Heart right ventricle (tissue), 16 donors: ENCODE results near the gene ZNF747. TPM values are rescaled to one million over a fixed set of nuclear protein-coding genes. Genes with fewer than 3 reads are reported as not detected.

Experiments
- ATAC-seq, 8 donors: fragments of 200-7000 bp; cut with Tn5 transposase; one replicate each; pipeline ENCODE4 v1.9.1; 2020; ENCODE audit warnings: mild to moderate bottlenecking in 8 of 8, moderate library complexity in 8 of 8, moderate number of reproducible peaks in 1 of 8
- DNase-seq, 2 donors: peaks; one replicate each; pipeline ENCODE4 v3.0.0-alpha.2; 2020
- H3K27ac ChIP-seq, 10 donors: fragments of 200-600 bp; sonication (generic) in 2 of 10; one replicate each; pipeline versions ENCODE4 v1.5.0 to v1.8.0; 2020 to 2022; ENCODE audit warnings: mild to moderate bottlenecking in 3 of 10
- H3K27me3 ChIP-seq, 7 donors: fragments of 200-600 bp; one replicate each; pipeline ENCODE4 v1.8.0; 2021 to 2022; ENCODE audit warnings: mild to moderate bottlenecking in 2 of 7
- H3K36me3 ChIP-seq, 9 donors: fragments of 200-600 bp; sonication (generic) in 1 of 9; one replicate each; pipeline versions ENCODE4 v1.5.0 to v1.8.0; 2020 to 2022; ENCODE audit warnings: mild to moderate bottlenecking in 2 of 9
- H3K4me1 ChIP-seq, 9 donors: fragments of 200-600 bp; sonication (generic) in 1 of 9; one replicate each; pipeline versions ENCODE4 v1.5.0 to v1.8.0; 2020 to 2022; ENCODE audit warnings: mild to moderate bottlenecking in 4 of 9
- H3K4me3 ChIP-seq, 10 donors: fragments of 200-600 bp; sonication (generic) in 2 of 10; one replicate each; pipeline versions ENCODE4 v1.5.0 to v1.8.0; 2020 to 2022; ENCODE audit warnings: mild to moderate bottlenecking in 7 of 10, moderate library complexity in 2 of 10
- H3K9me3 ChIP-seq, 11 donors: fragments of 200-600 bp in 10 of 11; sonication (generic) in 2 of 11; one replicate each; pipeline versions ENCODE4 v1.5.0 to v1.8.0; 2013 to 2022; ENCODE audit warnings: mild to moderate bottlenecking in 2 of 11, control low read depth in 1 of 11, moderate library complexity in 1 of 11
- WGBS, 2 donors: extraction: QIAGEN DNeasy Blood & Tissue Kit; methylation state at CpG; one replicate each; pipeline ENCODE4 v1.1.7; 2013; ENCODE audit warnings: inconsistent platforms in 1 of 2; 5-methylcytosine and 5-hydroxymethylcytosine counted together
- intact Hi-C, 10 donors: fragments of 100-400 bp; cut with DNase I; formaldehyde crosslinking; loops; one replicate each; pipeline versions ENCODE4 v1.11.1 to v1.14.2; 2022
- polyA plus RNA-seq, 2 donors: library from polyadenylated mRNA; stranded (reverse); fragments of 200-250 nt; gene quantifications; one replicate each; pipeline ENCODE4 v1.2.3, GENCODE V29; 2013
- total RNA-seq, 10 donors: library from RNA; stranded (reverse); fragmentation: NEBNext Ultra II Directional in 3 of 10; extraction: Animal tissue kit (Norgen Biotek cat#: 25700) in 3 of 10; gene quantifications; one replicate each; pipeline versions ENCODE4 v1.2.1 to v1.2.4, GENCODE V29; 2021 to 2023
- TF ChIP-seq, protein P1 (sequence below), 9 donors: fragments of 200-600 bp; sonication (generic) in 2 of 9; IDR thresholded peaks; one replicate each; pipeline versions ENCODE4 v1.5.0 to v1.8.0; 2021 to 2022; ENCODE audit warnings: antibody characterized with exemption in 9 of 9, mild to moderate bottlenecking in 5 of 9, moderate library complexity in 1 of 9
- donor health status: Arrhythmogenic right ventricular cardiomyopathy.
- donor health status: ischemic (EF 13 %, LVEDD 7.1; RV severe dilation, severe dysfunction).
- donor health status: healthy with polysubstance abuse.
- donor health status: DM: no; HTN: yes; CAD: no.
- donor health status: DM: no; HTN: no; CAD: no.
- donor health status: ischemic (EF 25% LVEDD 6.9; RV normal size, moderate dysfunction).
- donor health status: ischemic (EF 25% LVEDD 5.7; RV mildly dilated, moderate dysfunction).
- donor health status: healthy.
- donor health status: DM: yes; HTN: yes; CAD: no.
- donor health status: Ischemic cardiomyopathy.
- donor health status: ischemic (EF 35%, LVEDD 5.7; RV mildly dilated, moderate dysfunction).
- donor health status: nonischemic (EF 11% LVEDD 7.7; RV severe dilation, severe dysfunction).
- donor health status: DM: yes; HTN: yes; CAD: no.
- donor health status: PGD.
- donor health status: ischemic (EF 29% LVEDD 5.4; RV normal size, mild dysfunction).
- donor health status: nonischemic (EF 23%, LVEDD 6.1; RV moderate dilation, normal function).

Gene ZNF747
- total and polyA plus RNA-seq, 12 donors, result 8.5 to 14.3 (median 10.5) TPM

DNA sequence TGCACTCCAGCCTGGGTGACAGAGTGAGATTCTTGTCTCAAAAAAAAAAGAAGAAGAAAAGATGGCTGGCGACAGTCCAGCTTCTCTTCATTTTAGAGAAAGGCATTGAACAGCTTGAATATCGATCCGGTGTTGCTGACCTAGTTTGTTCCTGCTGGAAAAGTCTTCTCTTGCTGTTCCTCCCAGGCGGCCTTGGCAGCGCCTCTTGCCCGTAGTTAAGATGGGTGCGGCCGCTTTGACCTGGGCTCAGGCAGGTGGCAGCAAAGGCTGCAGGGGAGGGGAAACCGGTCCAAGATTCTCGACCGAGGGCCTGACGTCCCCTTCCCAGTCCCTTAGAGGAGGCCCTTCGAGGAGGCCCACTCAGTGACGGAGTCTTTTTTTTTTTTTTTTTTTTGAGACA, 27.4 kb upstream of the ZNF747 start:
- intact Hi-C loops, result loop anchor here in 1 of 10 donors (10.0 kb wide), 1 partner anchor 127 kb away; the partner anchor contains the start of gene DCTPP1
- Histone ChIP-seq H3K36me3 (no peaks in the 10 kb centered on the region), H3K4me1 (peaks cover 0 to 36% (median 16%) of the 10 kb centered on the region in 9 donors), H3K9me3 (no peaks in the 10 kb centered on the region), H3K27ac (peak overlapping the region; percentile 48 to 92 (median 84)), H3K27me3 (no peaks in the 10 kb centered on the region), H3K4me3 (peak overlapping the region in 9 of 10 donors; percentile 41 to 68 (median 59))
- WGBS, 2 donors, result 95% methylated on average over 14 of the region's 14 CpGs
- TF ChIP-seq, protein P1, sequence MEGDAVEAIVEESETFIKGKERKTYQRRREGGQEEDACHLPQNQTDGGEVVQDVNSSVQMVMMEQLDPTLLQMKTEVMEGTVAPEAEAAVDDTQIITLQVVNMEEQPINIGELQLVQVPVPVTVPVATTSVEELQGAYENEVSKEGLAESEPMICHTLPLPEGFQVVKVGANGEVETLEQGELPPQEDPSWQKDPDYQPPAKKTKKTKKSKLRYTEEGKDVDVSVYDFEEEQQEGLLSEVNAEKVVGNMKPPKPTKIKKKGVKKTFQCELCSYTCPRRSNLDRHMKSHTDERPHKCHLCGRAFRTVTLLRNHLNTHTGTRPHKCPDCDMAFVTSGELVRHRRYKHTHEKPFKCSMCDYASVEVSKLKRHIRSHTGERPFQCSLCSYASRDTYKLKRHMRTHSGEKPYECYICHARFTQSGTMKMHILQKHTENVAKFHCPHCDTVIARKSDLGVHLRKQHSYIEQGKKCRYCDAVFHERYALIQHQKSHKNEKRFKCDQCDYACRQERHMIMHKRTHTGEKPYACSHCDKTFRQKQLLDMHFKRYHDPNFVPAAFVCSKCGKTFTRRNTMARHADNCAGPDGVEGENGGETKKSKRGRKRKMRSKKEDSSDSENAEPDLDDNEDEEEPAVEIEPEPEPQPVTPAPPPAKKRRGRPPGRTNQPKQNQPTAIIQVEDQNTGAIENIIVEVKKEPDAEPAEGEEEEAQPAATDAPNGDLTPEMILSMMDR (IDR thresholded peaks at IDR 0.05), result no peak
- DNase-seq, result no peak
- ATAC-seq, result no peak

- Histone ChIP-seq H3K27me3 (no peaks in the 10 kb centered on the region), H3K36me3 (peaks cover 0 to 5% (median 0%) of the 10 kb centered on the region in 9 donors), H3K9me3 (no peaks in the 10 kb centered on the region), H3K27ac (peak overlapping the region; percentile 48 to 92 (median 84)), H3K4me1 (peaks cover 0 to 43% (median 23%) of the 10 kb centered on the region in 9 donors), H3K4me3 (peak overlapping the region; percentile 7 to 68 (median 56))
- TF ChIP-seq, protein P1 (IDR thresholded peaks at IDR 0.05), result no peak
- WGBS, 2 donors, result 11 to 20% methylated on average over 46 of the region's 46 CpGs
- ATAC-seq (peak in 2 of 8 donors; percentile 1 to 12), DNase-seq (peak; percentile 43 to 63)
- intact Hi-C loops, result loop anchor here in 2 of 10 donors (2.0 to 10.0 kb wide), 2 partner anchors 24 to 126 kb away; partner anchors contain the start of genes DCTPP1 (in 1 of the 2) and ZNF785 (in 1 of the 2)
Observed at GRCh38 chr16:30561089-30561816, 26.6 kb upstream of the ZNF747 start.

GRCh38 chr16:30559690-30560089, 25.0 kb upstream of the ZNF747 start:
- Histone ChIP-seq H3K9me3 (no peaks in the 10 kb centered on the region), H3K4me3 (no peak overlapping the region), H3K27ac (peak overlapping the region in 1 of 10 donors; percentile 56), H3K27me3 (no peaks in the 10 kb centered on the region), H3K4me1 (peaks cover 0 to 49% (median 32%) of the 10 kb centered on the region in 9 donors), H3K36me3 (peaks cover 0 to 21% (median 12%) of the 10 kb centered on the region in 9 donors)
- TF ChIP-seq, protein P1 (IDR thresholded peaks at IDR 0.05), result no peak
- 88 to 94% methylated on average over 6 of the region's 6 CpGs for WGBS, 2 donors
- DNase-seq, result no peak
- intact Hi-C loops, result loop anchor here in 4 of 10 donors (1.0 to 10.0 kb wide), 5 partner anchors 11 to 125 kb away; partner anchors contain the start of genes ZNF747 (in 2 of the 4), DCTPP1 (in 1 of the 4), ZNF768 (in 1 of the 4) and ZNF785 (in 1 of the 4)
- no peak for ATAC-seq

- H3K9me3 ChIP-seq, result no peaks in the 10 kb centered on the region
- H3K4me3 ChIP-seq, result peak overlapping the region in 9 of 10 donors; percentile 4 to 98 (median 79)
- no peak for ATAC-seq
- H3K27me3 ChIP-seq, result no peaks in the 10 kb centered on the region
- H3K36me3 ChIP-seq, result peaks cover 0 to 29% (median 15%) of the 10 kb centered on the region in 9 donors
- DNase-seq, result no peak
- H3K27ac ChIP-seq, result peak overlapping the region; percentile 21 to 99 (median 95)
- H3K4me1 ChIP-seq, result peaks cover 0 to 57% (median 40%) of the 10 kb centered on the region in 9 donors
- intact Hi-C loops, result loop anchor here in 6 of 10 donors (1.0 to 2.0 kb wide), 4 partner anchors 11 to 32 kb away; partner anchors contain the start of genes ZNF747 (in 2 of the 6) and ZNF768 (in 1 of the 6)
- 87 to 88% methylated on average over 21 of the region's 21 CpGs for WGBS, 2 donors
- TF ChIP-seq, protein P1 (IDR thresholded peaks at IDR 0.05), result no peak
Observed at GRCh38 chr16:30558789-30559377, 24.2 kb upstream of the ZNF747 start.
